ENCODE measurements around the gene DCDC1. TPM values are rescaled to one million over a fixed set of nuclear protein-coding genes. Genes with fewer than 3 reads are reported as not detected.

Gene DCDC1
- polyA plus RNA-seq, 3 donors = 0.03 TPM; not detected in 2

DNA sequence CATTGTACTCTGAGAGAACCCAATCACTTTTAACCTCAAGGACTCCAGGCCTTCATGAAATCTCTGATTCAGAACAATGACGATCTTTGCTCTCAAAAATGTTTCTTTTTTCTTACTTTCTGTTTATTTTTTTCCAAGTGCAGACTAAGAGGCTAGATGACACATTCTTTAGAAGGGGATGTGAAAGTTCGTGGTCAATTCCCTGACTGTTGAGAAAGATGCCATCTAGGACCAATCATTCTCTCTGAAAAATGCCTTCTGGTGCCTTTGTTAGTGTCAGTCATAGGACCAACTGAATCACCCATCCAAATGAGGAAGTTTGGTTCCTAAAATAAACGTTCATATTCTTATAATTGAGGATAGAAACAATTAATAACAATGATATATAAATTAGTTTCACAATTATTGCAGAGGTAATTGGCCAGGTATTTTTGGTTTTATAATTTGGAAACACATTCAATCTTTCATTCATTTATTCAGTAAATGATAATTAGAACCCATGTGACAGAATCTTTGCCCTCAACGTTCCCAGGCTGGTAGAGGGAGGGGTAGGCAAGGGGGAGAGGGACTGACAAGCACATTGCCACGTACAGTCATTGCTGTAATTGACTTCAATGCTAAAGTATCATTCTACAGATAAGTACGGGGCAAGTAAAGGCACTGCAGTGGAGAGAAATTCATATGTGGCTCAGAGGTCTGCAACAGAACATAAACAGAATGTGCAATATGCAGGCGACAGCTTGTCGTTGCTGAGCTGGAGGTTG lies 450.0 kb downstream of the DCDC1 start:
- peaks cover 45% of the 10 kb centered on the region for H3K4me1 Mint-ChIP-seq
- H3K9me3 Mint-ChIP-seq = peaks cover 0 to 2% (median 0%) of the 10 kb centered on the region in 7 donors
- Histone ChIP-seq H3K4me2 (replicated peaks; ENCODE audit: extremely low read depth, low read length, poor library complexity, severe bottlenecking) (peak overlapping the region; percentile 61), H3K4me3 (replicated peaks in 1 of 3; ENCODE audit: low read depth in 2 of 3, low read length in 3 of 3) (peak overlapping the region in 2 of 3 experiments; percentile 19 to 55), H3K4me1 (ENCODE audit: control insufficient read depth in 1 of 2, insufficient read depth in 2 of 2, low read length in 2 of 2) (peaks cover 28 to 50% of the 10 kb centered on the region in 2 donors), H4K20me1 (ENCODE audit: insufficient read depth, low read length) (no peaks in the 10 kb centered on the region), H2AFZ (ENCODE audit: insufficient read depth, low read depth, low read length, poor library complexity, severe bottlenecking) (no peak overlapping the region), H3K9ac (ENCODE audit: insufficient read depth, low read length, poor library complexity, severe bottlenecking) (peak overlapping the region; percentile 42), H3K79me2 (ENCODE audit: insufficient read depth, low read length) (no peaks in the 10 kb centered on the region), H3K27ac (ENCODE audit: low read depth in 1 of 2, low read length in 2 of 2) (peak overlapping the region; percentile 79 to 92), H3K9me3 (replicated peaks in 1 of 2; ENCODE audit: control insufficient read depth in 1 of 2, insufficient read depth in 1 of 2, low read length in 2 of 2) (no peaks in the 10 kb centered on the region), H3K36me3 (replicated peaks in 1 of 2; ENCODE audit: control insufficient read depth in 1 of 2, insufficient read depth in 2 of 2, low read length in 2 of 2) (no peaks in the 10 kb centered on the region), H3K27me3 (ENCODE audit: control insufficient read depth in 2 of 2, insufficient read depth in 2 of 2, low read length in 2 of 2) (peaks cover 0 to 2% of the 10 kb centered on the region in 2 donors)
- peak overlapping the region; percentile 28 to 65 for H3K4me3 Mint-ChIP-seq
- DNase-seq = peak; percentile 91 to 97 (median 96)
- H3K36me3 Mint-ChIP-seq = no peaks in the 10 kb centered on the region
- TF ChIP-seq, protein P1, sequence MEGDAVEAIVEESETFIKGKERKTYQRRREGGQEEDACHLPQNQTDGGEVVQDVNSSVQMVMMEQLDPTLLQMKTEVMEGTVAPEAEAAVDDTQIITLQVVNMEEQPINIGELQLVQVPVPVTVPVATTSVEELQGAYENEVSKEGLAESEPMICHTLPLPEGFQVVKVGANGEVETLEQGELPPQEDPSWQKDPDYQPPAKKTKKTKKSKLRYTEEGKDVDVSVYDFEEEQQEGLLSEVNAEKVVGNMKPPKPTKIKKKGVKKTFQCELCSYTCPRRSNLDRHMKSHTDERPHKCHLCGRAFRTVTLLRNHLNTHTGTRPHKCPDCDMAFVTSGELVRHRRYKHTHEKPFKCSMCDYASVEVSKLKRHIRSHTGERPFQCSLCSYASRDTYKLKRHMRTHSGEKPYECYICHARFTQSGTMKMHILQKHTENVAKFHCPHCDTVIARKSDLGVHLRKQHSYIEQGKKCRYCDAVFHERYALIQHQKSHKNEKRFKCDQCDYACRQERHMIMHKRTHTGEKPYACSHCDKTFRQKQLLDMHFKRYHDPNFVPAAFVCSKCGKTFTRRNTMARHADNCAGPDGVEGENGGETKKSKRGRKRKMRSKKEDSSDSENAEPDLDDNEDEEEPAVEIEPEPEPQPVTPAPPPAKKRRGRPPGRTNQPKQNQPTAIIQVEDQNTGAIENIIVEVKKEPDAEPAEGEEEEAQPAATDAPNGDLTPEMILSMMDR (IDR thresholded peaks at IDR 0.05) = no peak
- H3K27ac Mint-ChIP-seq = peak overlapping the region; percentile 92 to 97 (median 95)
- intact Hi-C loops (cut with micrococcal nuclease) = loop anchor here (5.0 to 10.0 kb wide), 4 partner anchors 435 to 1385 kb away; no protein-coding TSS in a partner anchor
- WGBS (ENCODE audit: insufficient coverage) = 24% methylated on average over 5 of the region's 8 CpGs
- H3K27me3 Mint-ChIP-seq (ENCODE audit: low read depth in 3 of 3) = peaks cover 10 to 16% (median 12%) of the 10 kb centered on the region in 3 donors

DNA sequence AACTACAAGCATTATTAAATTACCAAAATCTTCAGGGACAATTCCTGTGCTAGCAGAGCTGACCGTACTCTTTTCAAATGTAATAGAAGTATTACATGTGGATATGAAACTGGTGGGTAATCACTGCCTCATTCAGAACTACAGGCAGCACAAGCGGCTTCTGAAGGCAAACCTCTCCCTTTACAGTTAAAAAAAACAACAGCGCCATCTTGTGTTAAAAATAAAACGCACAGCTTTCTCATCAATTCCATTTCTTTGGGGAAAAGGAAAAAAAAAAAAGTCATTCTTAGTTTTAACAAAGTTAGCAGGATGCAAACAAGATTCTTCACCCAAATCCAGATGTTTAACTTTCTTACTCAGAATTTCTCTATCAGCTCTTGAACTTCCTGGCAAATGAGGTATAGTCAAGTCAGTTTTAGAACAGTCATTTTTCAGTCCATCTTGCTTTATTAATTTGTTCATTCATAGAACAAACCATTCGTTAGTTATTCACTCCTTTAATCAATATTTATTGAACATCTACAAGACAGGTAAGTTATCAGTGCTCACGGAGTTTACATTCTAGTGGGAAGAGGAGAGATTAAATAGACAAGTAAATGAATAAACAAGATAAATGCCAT lies 451.6 kb downstream of the DCDC1 start:
- no peak overlapping the region for H3K9ac ChIP-seq (ENCODE audit: insufficient read depth, low read length, poor library complexity, severe bottlenecking)
- H3K27ac Mint-ChIP-seq = peak overlapping the region; percentile 92 to 97 (median 95)
- TF ChIP-seq, protein P1 (IDR thresholded peaks at IDR 0.05) = peak; percentile 86
- intact Hi-C loops (cut with micrococcal nuclease) = loop anchor here (5.0 to 10.0 kb wide), 3 partner anchors 433 to 573 kb away; no protein-coding TSS in a partner anchor
- H2AFZ ChIP-seq (ENCODE audit: insufficient read depth, low read depth, low read length, poor library complexity, severe bottlenecking) = no peak overlapping the region
- H3K79me2 ChIP-seq (ENCODE audit: insufficient read depth, low read length) = no peaks in the 10 kb centered on the region
- peak overlapping the region in 1 of 2 donors; percentile 92 for H3K27ac ChIP-seq (ENCODE audit: low read depth in 1 of 2, low read length in 2 of 2)
- H3K36me3 ChIP-seq (replicated peaks in 1 of 2; ENCODE audit: control insufficient read depth in 1 of 2, insufficient read depth in 2 of 2, low read length in 2 of 2) = no peaks in the 10 kb centered on the region
- no peak overlapping the region for H3K4me3 ChIP-seq (replicated peaks in 1 of 3; ENCODE audit: low read depth in 2 of 3, low read length in 3 of 3)
- peaks cover 2 to 4% of the 10 kb centered on the region in 2 donors for H3K27me3 ChIP-seq (ENCODE audit: control insufficient read depth in 2 of 2, insufficient read depth in 2 of 2, low read length in 2 of 2)
- H4K20me1 ChIP-seq (ENCODE audit: insufficient read depth, low read length) = no peaks in the 10 kb centered on the region
- H3K4me2 ChIP-seq (replicated peaks; ENCODE audit: extremely low read depth, low read length, poor library complexity, severe bottlenecking) = no peak overlapping the region
- no peaks in the 10 kb centered on the region for H3K9me3 ChIP-seq (replicated peaks in 1 of 2; ENCODE audit: control insufficient read depth in 1 of 2, insufficient read depth in 1 of 2, low read length in 2 of 2)
- H3K27me3 Mint-ChIP-seq (ENCODE audit: low read depth in 3 of 3) = peaks cover 11 to 19% (median 17%) of the 10 kb centered on the region in 3 donors
- DNase-seq = peak; percentile 52 to 70 (median 64)
- H3K9me3 Mint-ChIP-seq = peaks cover 0 to 2% (median 0%) of the 10 kb centered on the region in 7 donors
- H3K36me3 Mint-ChIP-seq = no peaks in the 10 kb centered on the region
- no peak overlapping the region for H3K4me3 Mint-ChIP-seq
- H3K4me1 Mint-ChIP-seq = peaks cover 47% of the 10 kb centered on the region
- peaks cover 28 to 50% of the 10 kb centered on the region in 2 donors for H3K4me1 ChIP-seq (ENCODE audit: control insufficient read depth in 1 of 2, insufficient read depth in 2 of 2, low read length in 2 of 2)
- 20% methylated on average over 1 of the region's 6 CpGs for WGBS (ENCODE audit: insufficient coverage)

Data from CD14-positive monocyte (primary cell).